KOPT-K1 (cell line): Measurements from ENCODE around the gene MAN1C1.

ENCODE experiments used
- H3K27ac ChIP-seq: fragments of 200-600 bp; sonication (generic); 2 replicates; pipeline ENCODE4 v1.5.1; 2016; ENCODE audit warnings: antibody characterized with exemption, mild to moderate bottlenecking, low read depth, low read length; ENCODE audit not compliant: poor library complexity, severe bottlenecking
- H3K36me3 ChIP-seq: fragments of 200-600 bp; sonication (generic); 2 replicates; pipeline ENCODE4 v1.5.1; 2017; ENCODE audit warnings: antibody characterized with exemption, mild to moderate bottlenecking, low read length, moderate library complexity; ENCODE audit not compliant: insufficient read depth
- H3K9me3 ChIP-seq: fragments of 200-600 bp; sonication (generic); 2 replicates; pipeline ENCODE4 v1.5.1; 2017; ENCODE audit warnings: antibody characterized with exemption, low read length, mild to moderate bottlenecking; ENCODE audit not compliant: insufficient read depth, poor library complexity, severe bottlenecking

MAN1C1 gene

DNA sequence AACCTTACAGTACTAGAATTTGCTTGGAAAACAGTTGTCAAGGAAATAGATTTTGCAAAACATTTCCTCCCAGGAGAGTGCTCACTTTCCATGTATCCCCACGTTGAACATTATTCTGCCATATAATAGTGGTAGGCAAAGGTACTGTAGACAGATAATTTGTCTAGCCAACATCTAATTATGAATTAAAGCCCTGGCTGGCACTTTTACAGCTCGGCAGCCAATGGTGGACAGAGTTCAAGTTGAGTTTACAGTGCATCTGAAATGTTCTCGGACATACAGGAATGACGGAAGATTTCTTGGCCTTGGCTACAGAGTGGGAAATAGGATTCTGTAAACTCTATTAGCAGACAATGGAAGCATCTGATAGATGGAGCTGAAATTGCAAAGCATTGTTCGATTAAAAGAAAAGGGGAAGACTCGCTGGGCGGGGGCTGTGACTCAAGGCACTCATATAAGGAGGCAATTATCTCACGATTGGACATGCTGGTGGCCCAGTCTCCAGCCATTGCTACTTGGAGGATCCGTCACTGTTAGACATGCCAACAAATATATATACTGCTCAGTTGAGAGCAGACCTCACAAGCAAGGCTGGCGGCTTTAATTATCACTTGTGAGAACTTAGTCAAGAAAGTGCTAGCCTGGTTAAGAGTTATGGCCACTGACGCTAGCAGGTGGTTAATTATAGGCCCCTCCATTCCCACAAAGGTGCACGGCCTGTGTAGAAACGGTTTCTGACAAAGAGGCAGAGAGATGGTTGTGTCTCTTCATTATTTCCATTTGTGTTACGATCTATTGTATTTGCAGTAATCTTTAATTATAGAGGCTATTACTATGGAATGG, 48.0 kb downstream of the MAN1C1 start:
- Histone ChIP-seq H3K36me3 (no peaks in the 10 kb centered on the region), H3K27ac (no peak overlapping the region), H3K9me3 (no peaks in the 10 kb centered on the region)

DNA sequence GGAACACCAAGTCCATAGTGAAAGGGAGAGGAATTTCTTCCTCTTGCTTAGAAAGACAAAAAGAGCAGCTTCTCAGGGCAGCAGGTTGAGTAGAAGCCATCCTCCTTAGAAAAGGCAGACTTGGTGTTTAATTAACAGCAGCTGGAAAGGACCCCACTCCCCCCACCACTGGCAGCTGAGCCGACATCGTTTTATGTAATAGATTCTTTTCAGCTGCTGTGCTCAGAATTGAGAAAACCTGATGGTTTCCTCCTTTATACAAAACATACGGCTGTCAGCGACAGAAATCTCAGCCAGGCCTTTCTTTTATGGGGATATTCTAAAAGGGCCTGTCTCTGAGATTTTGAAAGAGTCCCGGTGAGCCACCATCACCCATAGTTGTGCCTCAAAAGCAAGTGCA, 49.9 kb downstream of the MAN1C1 start:
- no peak overlapping the region for H3K27ac ChIP-seq
- no peaks in the 10 kb centered on the region for H3K9me3 ChIP-seq
- H3K36me3 ChIP-seq = no peaks in the 10 kb centered on the region

DNA sequence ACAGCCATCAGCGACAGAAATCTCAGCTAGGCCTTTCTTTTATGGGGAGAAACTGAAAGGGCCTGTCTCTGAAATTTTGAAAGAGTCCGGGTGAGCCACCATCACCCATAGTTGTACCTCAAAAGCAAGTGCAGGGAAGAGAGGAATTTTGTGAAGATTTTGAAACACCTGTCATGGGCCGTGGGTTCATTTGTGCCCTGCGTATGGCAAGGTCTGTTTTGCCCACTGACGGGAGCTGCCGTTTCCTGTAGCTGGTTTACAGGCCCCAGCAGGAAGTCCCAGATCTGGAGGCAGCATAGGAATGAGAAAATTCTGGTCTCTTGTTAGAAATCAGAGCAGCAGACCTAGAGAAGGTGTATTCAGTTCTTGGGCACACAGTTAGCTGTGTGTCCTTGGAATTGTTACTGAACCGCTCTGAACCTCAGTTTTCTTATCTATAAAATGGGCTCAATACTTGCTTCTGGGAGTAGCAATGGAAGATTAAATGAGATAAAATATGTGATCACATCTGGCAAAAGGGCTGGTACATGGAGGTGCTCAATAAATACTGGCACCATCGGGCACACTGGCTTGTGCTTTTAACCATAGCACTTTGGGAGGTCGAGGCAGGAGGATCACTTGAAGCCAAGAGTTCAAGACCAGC, 52.5 kb downstream of the MAN1C1 start:
- Histone ChIP-seq H3K9me3 (no peaks in the 10 kb centered on the region), H3K36me3 (no peaks in the 10 kb centered on the region), H3K27ac (no peak overlapping the region)

DNA sequence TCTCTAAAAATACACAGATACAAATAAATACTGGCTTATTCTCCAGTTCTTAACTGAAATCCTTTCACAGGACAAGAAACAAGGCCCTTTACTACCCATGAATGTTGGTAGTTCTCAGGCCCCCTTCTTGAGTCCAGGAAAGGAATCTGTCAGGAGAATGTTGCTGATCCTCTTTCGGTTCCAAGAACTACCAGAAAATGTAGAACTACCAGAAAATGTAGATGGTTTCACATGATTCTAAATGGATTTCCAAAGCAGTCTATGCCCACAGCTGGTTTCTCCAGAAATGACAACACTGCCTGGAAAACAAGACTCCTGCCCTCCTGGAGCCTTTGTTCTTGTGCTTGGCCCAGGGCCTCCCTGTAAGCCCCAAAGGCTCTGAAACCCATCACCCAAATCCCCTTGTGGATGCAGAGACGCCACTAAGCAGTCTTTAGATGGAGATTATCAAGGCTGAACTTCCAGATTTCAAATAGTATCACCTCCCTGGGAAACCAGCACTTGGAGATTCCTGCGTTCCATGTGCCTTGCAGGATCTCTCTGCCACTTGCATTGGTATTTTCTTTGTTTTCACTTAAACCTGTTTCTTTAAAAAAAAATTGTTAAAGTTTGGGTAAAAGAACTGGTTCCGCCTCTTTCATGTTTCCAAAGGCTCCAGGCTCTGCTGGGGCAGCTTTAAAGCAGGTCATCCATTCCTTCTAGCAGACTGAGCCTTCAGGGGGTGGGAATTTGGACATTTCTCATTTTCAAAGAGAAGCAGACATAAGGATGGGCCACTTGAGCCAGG, 53.4 kb downstream of the MAN1C1 start:
- H3K27ac ChIP-seq = no peak overlapping the region
- H3K9me3 ChIP-seq = no peaks in the 10 kb centered on the region
- H3K36me3 ChIP-seq = no peaks in the 10 kb centered on the region

DNA sequence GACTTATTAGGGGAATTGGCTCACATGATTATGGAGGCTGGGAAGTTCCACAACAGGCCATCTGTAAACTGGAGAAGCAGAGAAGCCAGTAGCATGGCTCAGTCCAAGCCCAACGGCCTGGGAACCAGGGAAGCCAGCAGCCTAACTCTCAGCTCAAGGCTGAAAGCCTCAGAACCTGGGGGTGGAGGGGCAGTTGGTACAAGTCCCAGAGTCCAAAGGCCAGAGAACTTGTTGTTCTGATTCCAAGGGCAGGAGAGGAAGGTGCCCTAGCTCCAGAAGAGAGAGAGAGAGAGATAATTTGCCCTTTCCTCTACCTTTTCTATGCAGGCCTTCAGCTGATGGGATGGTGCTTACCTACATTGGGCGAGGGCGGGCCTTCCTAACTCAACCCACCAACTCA, 55.3 kb downstream of the MAN1C1 start:
- Histone ChIP-seq H3K36me3 (no peaks in the 10 kb centered on the region), H3K27ac (no peak overlapping the region), H3K9me3 (no peaks in the 10 kb centered on the region)

DNA sequence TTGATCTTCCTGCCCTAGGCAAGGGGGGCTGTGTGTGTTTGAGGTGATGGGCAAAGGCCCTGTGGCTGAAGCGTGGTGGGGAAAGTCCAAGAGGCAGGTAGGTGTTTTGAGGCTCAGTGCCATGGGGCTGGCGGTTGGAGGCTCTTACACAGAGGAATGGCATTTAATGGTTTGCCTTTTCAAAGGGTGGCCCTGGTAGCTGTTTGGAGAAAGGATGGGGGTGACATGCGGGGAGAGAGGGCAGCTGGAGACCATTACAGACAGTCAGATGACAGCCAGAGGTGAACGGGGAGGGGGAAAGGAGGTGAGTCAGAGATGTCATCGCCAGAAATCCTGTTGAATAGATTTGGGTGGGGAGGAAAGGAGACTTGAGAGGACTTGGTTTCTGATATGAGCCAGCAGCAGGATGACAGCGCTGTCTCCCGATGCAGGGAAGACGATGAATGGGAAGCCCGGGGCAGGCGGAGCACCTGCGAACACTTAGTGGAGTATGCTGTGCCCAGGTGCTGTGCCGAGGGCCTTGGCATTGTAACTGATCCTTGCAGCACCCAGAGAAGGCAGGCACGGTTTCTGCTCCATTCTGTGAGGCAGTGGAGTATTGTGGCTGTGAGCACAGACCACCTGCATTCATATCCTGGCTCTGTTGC, 56.3 kb downstream of the MAN1C1 start:
- H3K27ac ChIP-seq = no peak overlapping the region
- no peaks in the 10 kb centered on the region for H3K9me3 ChIP-seq
- H3K36me3 ChIP-seq = no peaks in the 10 kb centered on the region

DNA sequence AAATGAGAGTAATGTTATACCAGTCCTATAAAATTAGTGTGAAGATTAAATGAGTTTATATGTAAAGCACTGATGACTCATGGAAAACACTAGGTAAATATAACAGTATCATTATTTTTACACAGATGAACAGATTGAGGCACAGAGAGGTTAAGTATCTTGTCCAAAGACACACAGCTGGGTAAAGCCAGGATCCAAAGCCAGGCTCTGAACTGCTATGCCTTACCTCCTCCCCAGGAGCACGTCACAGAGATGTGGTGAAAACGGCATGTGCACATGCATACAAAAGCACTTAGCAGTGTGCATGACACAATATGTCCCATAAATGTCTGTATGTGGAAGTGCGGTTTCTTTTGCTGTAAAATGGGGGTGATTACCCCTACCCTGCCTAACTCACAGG, 56.9 kb downstream of the MAN1C1 start:
- H3K9me3 ChIP-seq = no peaks in the 10 kb centered on the region
- no peaks in the 10 kb centered on the region for H3K36me3 ChIP-seq
- H3K27ac ChIP-seq = no peak overlapping the region

DNA sequence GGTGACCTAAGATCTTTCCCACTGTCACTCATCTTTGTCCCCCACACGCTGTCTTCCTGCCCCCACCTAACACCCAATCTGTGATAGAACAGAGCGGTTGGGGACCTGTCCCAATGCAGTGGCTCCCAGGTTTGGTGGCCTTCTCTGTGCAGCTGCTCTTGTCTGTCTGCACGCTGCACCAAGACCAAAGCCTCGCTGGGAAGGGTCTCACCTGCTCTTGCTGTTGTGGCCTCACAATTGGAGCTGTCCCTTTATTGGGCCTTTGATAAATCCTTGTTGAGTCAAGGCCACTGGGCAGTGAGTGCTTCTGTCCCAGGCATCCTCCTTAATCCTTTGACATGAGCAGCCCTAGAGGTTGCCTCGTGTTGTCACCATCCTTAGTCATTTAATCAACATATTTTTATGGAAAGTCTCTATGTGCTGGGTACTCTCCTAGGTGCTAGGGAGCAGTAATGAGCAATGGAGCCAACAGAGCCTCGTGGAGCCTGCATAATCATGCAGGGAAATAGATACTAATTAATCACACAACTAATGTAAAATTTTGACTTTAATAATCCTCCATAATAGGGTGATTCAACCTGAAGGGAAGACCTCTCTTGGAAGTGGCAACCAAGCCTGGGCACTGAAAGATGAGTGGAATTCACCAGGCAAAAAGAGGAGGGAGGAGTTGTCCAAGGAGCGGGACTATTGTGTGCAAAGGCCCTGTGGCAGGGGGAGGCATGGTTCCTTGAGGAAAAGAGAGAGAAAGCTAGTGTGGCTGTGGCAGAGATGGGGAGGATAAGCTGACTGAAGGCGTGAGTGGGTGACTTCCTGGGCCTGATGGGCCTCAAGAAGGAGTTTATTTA, 57.6 kb downstream of the MAN1C1 start:
- Histone ChIP-seq H3K27ac (no peak overlapping the region), H3K9me3 (no peaks in the 10 kb centered on the region), H3K36me3 (no peaks in the 10 kb centered on the region)

DNA sequence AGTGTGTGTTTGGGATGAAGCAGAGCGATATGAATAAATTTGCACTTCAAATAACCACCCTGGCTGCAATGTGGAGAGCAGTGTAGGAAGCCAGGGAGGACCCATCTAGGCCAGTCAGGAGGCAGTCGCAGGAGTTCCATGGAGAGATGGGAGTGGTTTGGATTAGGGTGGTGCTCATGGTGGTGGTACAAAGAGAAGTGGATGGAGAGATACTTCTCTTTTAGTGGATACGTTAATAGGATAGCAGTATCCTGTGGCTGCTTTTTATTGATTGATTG, 58.2 kb downstream of the MAN1C1 start:
- Histone ChIP-seq H3K27ac (no peak overlapping the region), H3K36me3 (no peaks in the 10 kb centered on the region), H3K9me3 (no peaks in the 10 kb centered on the region)

DNA sequence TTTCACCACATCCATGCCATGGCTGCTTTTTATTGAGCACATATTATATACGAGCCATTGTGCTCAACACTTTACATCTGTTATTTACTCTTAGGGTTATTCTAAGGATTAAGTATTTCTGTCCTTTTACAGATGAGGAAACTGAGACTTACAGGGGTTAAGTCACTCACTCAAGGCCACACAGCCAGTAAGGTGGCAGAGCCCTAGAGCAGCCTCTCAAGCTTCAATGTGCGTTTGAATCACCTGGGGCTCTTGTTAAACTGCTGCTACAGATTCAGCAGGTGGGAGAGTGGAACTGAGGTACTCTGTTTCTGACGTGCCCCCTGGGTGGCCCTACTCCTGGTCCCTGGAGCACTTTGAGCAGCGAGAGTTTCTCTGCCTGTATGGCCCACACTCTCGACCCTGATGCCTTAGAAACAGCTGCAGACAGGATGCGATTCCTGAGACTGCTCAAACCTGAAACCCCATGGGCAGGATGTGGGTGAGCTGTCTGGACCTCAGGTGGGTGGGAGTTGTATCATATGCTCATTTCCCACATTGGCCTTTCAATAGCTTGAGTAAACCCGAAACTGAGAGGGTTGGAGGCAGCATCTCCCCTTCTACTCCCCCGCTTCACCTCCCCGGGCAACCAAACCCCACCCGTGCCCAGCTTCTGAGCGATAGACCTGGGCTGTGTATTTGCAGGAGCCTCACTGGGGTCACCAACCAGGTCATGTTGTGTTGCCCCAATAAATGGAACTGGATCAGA, 59.3 kb downstream of the MAN1C1 start:
- Histone ChIP-seq H3K36me3 (no peaks in the 10 kb centered on the region), H3K9me3 (no peaks in the 10 kb centered on the region), H3K27ac (no peak overlapping the region)

DNA sequence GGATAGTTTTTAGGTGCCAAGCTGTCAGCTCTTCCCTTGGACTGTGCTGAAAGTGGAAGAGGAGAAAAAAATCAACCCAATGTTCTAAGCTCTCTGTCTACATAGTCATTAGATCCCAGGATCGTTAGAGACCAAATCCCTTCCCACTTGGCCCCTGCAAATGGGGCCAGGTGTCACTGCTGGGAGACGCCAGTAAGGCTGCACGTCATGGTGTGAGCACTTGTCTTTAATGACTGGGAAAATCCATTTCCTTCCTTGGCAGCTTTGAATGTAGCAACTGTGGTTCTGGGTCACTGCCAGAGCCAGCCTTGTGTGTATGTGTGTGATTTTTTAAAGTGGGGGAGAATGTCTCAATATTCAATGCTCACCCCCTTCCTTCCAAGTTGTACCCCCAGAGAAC, 59.9 kb downstream of the MAN1C1 start:
- Histone ChIP-seq H3K27ac (no peak overlapping the region), H3K36me3 (no peaks in the 10 kb centered on the region), H3K9me3 (no peaks in the 10 kb centered on the region)

DNA sequence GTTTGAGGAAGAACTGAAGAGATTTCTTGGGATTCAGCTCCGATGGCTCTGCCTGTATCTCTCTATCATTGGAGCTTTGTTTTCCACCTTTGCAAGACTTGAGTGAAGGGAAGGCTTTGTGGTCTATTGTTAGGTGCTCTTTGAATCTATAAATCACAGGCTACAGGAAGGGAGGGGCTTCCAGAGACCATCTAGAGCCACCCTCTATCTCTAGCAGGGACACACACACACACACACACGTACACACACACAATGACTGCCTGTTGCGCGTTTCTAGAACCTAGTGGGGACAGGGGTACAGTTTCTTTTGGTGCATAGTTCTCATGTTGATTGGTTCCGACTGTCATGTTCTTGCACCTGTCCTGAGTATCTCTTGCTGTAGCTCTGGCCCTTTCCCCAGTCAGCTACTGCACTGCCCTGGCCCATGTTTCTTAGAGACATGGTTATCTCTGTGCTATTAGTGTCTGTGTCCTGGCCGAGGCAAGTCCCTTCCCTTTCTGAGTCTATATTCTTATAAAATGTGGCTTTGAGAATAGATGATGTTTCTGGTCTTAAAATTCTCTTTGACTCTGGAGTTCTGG, 60.7 kb downstream of the MAN1C1 start:
- no peaks in the 10 kb centered on the region for H3K9me3 ChIP-seq
- H3K36me3 ChIP-seq = no peaks in the 10 kb centered on the region
- H3K27ac ChIP-seq = no peak overlapping the region

DNA sequence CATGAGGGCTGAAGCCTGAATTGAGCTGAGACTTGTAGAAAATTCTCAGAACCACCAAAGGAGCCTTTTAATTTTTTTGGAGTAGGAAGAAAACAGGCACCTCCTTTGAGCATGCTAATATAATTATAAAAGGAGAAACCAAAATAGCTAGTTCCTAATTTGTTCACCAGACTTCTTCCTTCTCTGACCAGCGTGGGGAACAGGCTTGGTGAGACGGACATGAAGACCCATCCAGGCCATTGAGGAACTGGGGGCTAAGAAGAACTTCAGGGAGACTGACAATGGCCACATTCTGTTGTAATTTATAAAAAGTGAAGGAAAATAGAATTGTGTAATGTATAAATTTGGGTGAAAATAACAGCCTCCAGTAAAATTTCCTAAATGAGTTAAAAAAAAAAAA, 62.6 kb downstream of the MAN1C1 start:
- H3K27ac ChIP-seq = no peak overlapping the region
- H3K36me3 ChIP-seq = no peaks in the 10 kb centered on the region
- no peaks in the 10 kb centered on the region for H3K9me3 ChIP-seq

DNA sequence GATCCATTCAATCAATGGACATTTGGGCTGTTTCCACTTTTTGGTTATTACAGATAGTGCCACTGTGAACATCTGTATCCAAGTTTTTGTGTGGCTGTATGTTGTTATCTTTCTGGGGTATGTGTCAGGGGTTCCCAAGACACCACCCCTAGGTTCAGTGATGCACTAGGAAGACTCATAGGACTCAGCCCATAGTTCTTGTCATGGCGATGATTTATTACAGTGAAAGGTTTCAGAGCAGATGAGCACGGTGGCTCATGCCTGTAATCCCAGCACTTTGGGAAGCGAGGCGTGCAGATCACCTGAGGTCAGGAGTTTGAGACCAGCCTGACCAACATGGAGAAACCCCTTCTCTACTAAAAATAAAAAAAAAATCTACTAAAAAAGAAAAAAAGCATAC, 64.1 kb downstream of the MAN1C1 start:
- H3K9me3 ChIP-seq = no peaks in the 10 kb centered on the region
- no peaks in the 10 kb centered on the region for H3K36me3 ChIP-seq
- no peak overlapping the region for H3K27ac ChIP-seq
